Measurements from ENCODE around the gene ANKFY1. TPM values are rescaled to one million over a fixed set of nuclear protein-coding genes. Genes with fewer than 3 reads are reported as not detected.

The ANKFY1 gene
- total RNA-seq, 1 donor = 19.6 TPM

DNA sequence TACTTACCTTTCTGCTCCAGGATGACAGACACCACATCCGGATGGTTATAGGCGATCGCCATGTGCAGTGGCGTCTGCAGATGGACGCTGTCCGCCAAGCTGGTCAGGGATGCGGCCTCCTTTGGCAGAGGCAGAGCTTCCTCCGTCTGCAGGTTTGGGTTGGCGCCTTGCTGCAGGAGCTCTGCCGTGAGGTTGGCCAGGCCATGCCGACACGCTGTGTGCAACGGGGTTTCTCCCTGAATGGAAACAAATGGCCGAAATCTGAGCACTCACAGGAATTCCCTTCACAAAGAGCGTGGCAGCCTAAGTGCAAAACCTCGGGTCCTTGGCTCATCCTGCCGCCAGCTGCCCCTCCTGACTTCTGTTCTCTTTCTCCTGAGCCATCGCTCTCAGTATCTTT is 79.0 kb downstream of the ANKFY1 start:
- Histone ChIP-seq H3K4me3 (ENCODE audit: low read length) (no peak overlapping the region), H3K27me3 (ENCODE audit: insufficient read depth, low read length) (no peaks in the 10 kb centered on the region), H3K4me1 (ENCODE audit: insufficient read depth, low read length) (peaks cover 9% of the 10 kb centered on the region), H3K9me3 (ENCODE audit: low read depth, low read length) (no peaks in the 10 kb centered on the region)

DNA sequence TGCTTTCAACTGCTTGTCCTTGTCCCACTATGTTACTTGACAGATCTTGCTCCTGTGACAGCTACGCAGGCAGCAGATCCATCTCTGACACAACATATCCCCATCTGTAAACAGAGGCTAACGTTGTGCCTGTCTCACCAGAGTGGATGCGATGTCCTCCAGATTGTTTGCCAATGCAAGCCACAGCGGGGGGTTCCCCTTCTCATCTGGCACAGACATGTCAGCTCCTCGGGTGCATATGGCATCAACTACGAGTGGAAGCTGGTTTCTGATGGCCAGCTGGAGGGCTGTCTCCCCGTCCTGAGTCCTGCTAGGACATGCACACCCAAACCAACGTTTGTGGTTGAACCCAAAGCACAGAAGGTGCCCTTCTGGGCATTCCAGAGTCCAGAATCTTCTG is 81.7 kb downstream of the ANKFY1 start:
- no peaks in the 10 kb centered on the region for H3K27me3 ChIP-seq (ENCODE audit: insufficient read depth, low read length)
- H3K4me1 ChIP-seq (ENCODE audit: insufficient read depth, low read length) = peaks cover 21% of the 10 kb centered on the region
- H3K9me3 ChIP-seq (ENCODE audit: low read depth, low read length) = no peaks in the 10 kb centered on the region
- H3K4me3 ChIP-seq (ENCODE audit: low read length) = no peak overlapping the region

DNA sequence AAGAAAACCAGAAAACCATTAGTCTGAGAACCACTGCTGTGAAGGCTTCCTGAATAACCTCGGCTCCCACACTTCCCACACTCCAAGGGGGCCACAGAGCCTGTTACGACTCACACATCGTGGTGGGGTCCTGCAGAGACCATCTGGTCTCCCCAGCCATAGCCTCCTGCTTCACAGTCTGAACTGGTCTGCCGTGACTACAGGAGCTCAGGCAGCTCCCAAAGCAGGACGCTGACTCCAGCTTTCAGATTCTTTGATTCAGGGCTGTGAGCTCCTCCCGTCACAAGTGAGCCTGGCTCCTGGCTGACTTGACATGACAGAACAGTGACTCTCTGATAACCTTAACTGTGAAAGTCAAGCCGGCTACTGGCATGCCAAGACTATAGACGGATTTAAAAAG is 83.0 kb downstream of the ANKFY1 start:
- Histone ChIP-seq H3K4me1 (ENCODE audit: insufficient read depth, low read length) (peaks cover 34% of the 10 kb centered on the region), H3K9me3 (ENCODE audit: low read depth, low read length) (no peaks in the 10 kb centered on the region), H3K4me3 (ENCODE audit: low read length) (no peak overlapping the region), H3K27me3 (ENCODE audit: insufficient read depth, low read length) (no peaks in the 10 kb centered on the region)

DNA sequence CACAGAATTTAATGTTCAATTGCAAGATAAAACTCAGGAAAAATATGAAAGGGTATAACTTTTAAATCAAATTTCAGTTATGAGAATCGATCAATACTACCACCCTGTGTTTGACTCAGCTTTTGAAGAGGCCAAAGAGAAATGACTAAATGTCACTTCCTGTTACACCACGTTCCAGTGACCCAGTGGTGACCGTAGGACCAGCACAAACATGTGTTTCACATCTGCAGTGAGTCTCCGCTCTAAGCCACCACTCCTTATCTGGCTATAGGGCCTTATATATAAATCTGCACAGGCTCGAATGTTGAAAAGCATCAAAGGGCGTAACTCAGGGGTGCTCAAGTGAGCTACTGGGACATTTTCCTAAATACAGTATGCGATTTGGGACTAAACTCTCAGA is 84.7 kb downstream of the ANKFY1 start:
- H3K27me3 ChIP-seq (ENCODE audit: insufficient read depth, low read length) = no peaks in the 10 kb centered on the region
- H3K9me3 ChIP-seq (ENCODE audit: low read depth, low read length) = no peaks in the 10 kb centered on the region
- no peak overlapping the region for H3K4me3 ChIP-seq (ENCODE audit: low read length)
- H3K4me1 ChIP-seq (ENCODE audit: insufficient read depth, low read length) = peaks cover 48% of the 10 kb centered on the region

DNA sequence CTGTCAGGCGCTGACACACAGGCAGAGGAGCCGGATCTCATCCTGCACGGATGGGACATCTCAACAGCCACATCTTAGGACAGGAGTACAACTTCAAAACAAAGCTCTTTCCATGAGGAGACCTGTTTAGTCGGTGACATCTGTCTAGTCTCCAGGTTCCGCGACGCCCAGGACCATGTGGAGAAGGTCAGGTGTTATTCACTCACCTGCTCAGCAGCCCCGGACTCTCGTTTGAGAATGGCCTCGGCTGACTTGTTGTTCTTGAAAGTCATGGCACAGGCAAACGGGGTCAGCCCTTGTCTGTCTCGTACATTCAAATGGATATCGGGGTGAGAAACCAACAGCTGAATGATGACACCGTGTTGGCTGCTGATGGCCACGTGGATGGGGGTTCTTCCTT is 85.1 kb downstream of the ANKFY1 start:
- Histone ChIP-seq H3K9me3 (ENCODE audit: low read depth, low read length) (no peaks in the 10 kb centered on the region), H3K4me1 (ENCODE audit: insufficient read depth, low read length) (peaks cover 52% of the 10 kb centered on the region), H3K27me3 (ENCODE audit: insufficient read depth, low read length) (no peaks in the 10 kb centered on the region), H3K4me3 (ENCODE audit: low read length) (no peak overlapping the region)

DNA sequence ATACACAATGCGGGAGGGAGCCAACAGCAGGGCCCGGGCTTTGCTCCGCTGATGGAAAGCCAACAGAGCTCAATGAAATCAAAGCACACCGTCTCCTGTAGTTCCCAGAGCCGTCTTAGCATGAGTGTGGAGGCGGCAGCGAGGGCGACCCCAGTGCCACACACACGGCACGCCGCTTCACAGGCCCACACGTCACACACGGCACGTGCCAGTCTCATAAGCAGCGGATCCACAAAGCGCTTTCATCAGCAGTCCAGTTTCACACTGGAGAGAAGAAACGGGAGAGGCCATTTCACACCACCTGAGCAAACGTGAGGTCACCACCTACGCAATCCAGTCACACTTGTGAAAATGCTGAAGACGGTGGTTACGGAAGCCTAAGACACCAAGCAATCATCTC is 86.0 kb downstream of the ANKFY1 start:
- no peaks in the 10 kb centered on the region for H3K27me3 ChIP-seq (ENCODE audit: insufficient read depth, low read length)
- peaks cover 55% of the 10 kb centered on the region for H3K4me1 ChIP-seq (ENCODE audit: insufficient read depth, low read length)
- no peaks in the 10 kb centered on the region for H3K9me3 ChIP-seq (ENCODE audit: low read depth, low read length)
- H3K4me3 ChIP-seq (ENCODE audit: low read length) = no peak overlapping the region

DNA sequence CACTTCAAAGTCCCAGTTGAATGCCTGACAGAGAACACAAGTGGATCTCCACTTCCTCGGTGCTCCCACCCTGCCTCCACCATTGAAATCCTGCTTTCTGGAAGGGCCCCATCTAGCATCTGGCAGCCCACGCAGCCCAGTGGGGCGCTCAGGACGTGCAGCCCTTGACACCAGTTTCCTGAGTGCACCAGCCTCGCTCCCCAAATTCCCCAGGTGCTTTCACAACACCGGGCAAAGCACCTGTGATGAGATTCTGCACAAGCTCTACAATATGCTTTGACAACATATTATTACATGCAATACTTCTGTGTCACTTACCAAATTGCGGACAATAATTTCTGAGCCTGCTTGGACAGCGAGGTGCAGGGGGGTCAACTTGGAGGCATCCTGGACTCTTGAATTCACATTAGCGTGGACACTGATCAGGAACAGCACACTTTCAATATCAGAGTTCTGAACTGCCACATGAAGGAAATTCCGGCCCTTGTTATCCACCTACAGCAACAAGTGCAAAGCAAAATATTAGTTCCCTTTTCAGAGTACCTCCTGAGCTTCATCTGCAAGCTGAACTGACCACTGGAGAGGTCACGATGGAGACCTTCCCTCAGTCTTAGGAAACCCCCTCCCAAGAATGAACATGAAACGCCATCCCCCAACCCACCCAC is 86.8 kb downstream of the ANKFY1 start:
- Histone ChIP-seq H3K4me1 (ENCODE audit: insufficient read depth, low read length) (peaks cover 55% of the 10 kb centered on the region), H3K9me3 (ENCODE audit: low read depth, low read length) (no peaks in the 10 kb centered on the region), H3K4me3 (ENCODE audit: low read length) (no peak overlapping the region), H3K27me3 (ENCODE audit: insufficient read depth, low read length) (no peaks in the 10 kb centered on the region)

DNA sequence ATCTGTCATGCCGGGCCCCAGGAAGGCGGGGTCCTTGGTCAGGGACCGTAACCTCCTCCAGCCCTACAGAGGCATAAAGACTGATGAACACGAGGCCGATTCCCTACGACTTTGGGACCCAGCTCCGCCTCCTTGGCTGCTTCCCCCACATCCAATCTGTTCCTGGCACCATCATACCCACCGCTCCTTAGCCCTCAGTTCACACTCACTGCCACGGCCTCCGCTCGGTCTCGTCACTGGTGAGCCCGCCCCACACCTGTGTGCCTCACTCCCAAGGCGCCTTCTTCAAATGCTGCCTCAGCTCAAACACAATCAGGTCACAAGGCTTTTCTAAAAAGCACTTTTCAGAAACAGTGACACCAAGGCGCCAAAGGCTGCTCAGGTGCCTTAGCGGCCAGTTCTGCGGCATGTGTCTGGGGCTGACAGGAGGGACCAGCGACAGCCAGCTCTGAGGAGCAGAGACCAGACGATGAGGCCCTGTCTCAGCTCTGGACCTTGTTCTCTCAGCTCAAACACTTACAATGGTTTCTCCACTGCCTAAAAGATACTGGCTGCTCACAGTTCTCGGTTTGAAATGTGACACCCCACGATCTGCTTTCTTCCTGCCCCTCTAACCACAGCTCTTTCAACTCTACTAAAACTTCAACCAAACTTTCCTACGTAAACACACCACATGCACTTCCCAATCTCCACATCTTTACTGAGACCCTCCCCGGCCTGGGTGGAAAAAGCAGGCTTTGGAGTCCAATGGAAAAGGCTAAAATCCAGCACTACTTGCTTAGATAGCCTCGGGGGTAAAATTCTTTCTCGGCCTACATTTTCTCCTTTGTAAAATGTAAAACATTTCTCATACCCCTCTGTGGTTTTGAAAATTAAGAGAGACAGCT is 87.6 kb downstream of the ANKFY1 start:
- no peaks in the 10 kb centered on the region for H3K9me3 ChIP-seq (ENCODE audit: low read depth, low read length)
- H3K27me3 ChIP-seq (ENCODE audit: insufficient read depth, low read length) = no peaks in the 10 kb centered on the region
- peaks cover 55% of the 10 kb centered on the region for H3K4me1 ChIP-seq (ENCODE audit: insufficient read depth, low read length)
- H3K4me3 ChIP-seq (ENCODE audit: low read length) = no peak overlapping the region

DNA sequence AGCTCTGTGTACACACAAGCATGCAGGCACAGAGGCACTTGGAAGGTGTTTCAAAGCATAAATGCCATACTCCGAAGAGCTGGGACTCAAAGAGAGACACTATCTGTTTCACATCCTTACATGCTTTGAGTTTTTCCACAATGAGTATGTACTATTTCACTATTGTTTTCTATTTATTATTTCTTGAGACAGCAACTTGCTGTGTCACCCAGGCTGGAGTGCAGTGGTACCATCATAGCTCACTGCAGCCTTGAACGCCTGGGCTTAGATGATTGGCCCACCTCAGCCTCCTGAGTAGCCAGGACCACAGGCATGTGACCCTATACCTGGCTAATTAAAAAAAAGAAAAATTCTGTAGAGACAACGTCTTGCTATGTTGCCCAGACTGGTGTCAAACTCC is 89.2 kb downstream of the ANKFY1 start:
- Histone ChIP-seq H3K27me3 (ENCODE audit: insufficient read depth, low read length) (no peaks in the 10 kb centered on the region), H3K4me3 (ENCODE audit: low read length) (no peak overlapping the region), H3K9me3 (ENCODE audit: low read depth, low read length) (no peaks in the 10 kb centered on the region), H3K4me1 (ENCODE audit: insufficient read depth, low read length) (peaks cover 55% of the 10 kb centered on the region)

DNA sequence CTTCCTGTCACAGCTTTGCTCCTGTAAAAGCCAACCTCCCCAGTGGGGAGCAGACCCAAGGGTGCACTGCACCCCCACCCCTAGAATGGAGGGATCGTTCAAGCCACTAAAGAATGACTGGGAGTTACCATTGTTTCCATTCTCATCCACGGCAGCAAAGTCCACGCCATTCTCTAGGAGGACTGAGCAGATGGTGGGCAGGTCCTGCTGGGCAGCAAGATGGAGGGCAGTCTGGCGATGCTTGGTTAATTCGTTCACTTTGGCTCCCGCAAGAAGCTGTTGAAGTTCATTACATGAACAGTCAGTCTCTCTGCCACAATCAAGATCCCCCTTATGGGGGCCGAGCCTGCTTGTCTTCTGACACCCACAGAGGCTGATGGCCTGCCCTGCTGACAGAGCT is 90.0 kb downstream of the ANKFY1 start:
- Histone ChIP-seq H3K9me3 (ENCODE audit: low read depth, low read length) (no peaks in the 10 kb centered on the region), H3K4me1 (ENCODE audit: insufficient read depth, low read length) (peaks cover 51% of the 10 kb centered on the region), H3K27me3 (ENCODE audit: insufficient read depth, low read length) (no peaks in the 10 kb centered on the region), H3K4me3 (ENCODE audit: low read length) (no peak overlapping the region)

DNA sequence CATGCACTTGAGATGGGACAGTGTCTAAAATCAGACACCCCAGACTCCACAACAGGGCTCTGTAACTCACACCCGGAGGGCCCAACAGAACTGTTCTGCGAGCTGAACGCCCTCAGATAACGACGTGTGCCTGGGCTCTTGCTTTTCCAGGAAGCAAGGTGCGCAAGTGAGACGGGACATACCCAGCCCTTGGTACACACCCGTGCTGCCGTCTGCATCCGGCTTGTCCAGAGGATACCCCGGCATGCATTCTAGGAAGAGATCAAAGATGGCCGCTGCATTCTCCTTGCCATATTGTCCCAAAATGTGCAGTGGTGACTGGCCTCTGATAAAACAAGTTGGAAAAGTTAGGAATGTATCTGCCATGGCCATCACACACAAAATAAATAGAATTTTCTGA is 91.4 kb downstream of the ANKFY1 start:
- Histone ChIP-seq H3K27me3 (ENCODE audit: insufficient read depth, low read length) (no peaks in the 10 kb centered on the region), H3K4me3 (ENCODE audit: low read length) (no peak overlapping the region), H3K4me1 (ENCODE audit: insufficient read depth, low read length) (peaks cover 40% of the 10 kb centered on the region), H3K9me3 (ENCODE audit: low read depth, low read length) (no peaks in the 10 kb centered on the region)

DNA sequence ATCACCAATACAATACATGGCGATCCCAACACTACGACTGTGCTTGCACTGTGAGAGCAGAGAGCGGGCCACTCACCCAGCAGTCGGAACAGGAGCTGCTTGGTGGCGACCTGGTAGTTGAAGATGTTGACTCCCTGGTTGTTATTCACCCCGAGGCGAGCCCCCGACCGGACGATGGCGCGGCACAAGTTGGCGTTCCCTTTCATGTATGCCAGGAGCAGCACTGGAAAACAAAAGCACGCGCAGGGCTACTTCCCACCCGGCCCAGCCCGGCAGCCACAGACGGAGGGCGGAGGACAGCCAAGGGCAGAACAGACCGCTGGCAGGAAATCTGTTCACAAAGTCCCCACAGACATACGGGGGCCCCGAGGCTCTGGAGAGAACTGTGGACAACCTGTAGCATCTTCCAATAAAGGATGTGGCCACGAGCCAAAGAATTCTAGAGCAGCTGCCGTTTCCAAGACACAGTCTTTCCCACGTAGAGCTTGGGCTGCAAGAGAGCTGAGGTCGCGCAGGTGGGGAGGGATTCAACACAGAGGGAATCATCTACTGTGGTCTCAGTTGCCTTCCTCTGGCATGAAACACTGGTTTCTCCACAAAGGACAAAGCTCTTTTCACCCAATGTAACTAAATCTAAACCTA is 93.0 kb downstream of the ANKFY1 start:
- Histone ChIP-seq H3K9me3 (ENCODE audit: low read depth, low read length) (no peaks in the 10 kb centered on the region), H3K4me1 (ENCODE audit: insufficient read depth, low read length) (peaks cover 24% of the 10 kb centered on the region), H3K27me3 (ENCODE audit: insufficient read depth, low read length) (no peaks in the 10 kb centered on the region), H3K4me3 (ENCODE audit: low read length) (no peak overlapping the region)

DNA sequence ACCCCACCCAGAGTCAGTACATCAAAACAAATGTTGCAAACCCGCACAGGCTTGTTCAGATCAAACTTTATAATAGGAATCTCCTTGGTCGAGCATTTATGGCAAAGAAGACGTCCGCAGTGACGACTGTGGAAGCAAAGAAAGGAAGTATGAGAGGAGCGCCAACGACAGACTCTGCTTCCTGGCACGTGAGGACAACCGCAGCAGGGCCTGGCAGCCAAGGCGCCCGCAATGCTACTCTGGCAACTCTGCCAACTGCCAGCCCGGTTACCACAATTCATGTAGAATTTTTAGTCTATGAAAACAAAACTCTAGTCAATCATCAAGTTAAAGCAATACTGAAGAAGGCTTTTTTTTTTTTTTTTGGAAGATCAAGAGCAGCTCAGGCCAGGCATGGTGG is 96.0 kb downstream of the ANKFY1 start:
- no peak overlapping the region for H3K4me3 ChIP-seq (ENCODE audit: low read length)
- no peaks in the 10 kb centered on the region for H3K9me3 ChIP-seq (ENCODE audit: low read depth, low read length)
- peaks cover 23% of the 10 kb centered on the region for H3K4me1 ChIP-seq (ENCODE audit: insufficient read depth, low read length)
- H3K27me3 ChIP-seq (ENCODE audit: insufficient read depth, low read length) = no peaks in the 10 kb centered on the region

DNA sequence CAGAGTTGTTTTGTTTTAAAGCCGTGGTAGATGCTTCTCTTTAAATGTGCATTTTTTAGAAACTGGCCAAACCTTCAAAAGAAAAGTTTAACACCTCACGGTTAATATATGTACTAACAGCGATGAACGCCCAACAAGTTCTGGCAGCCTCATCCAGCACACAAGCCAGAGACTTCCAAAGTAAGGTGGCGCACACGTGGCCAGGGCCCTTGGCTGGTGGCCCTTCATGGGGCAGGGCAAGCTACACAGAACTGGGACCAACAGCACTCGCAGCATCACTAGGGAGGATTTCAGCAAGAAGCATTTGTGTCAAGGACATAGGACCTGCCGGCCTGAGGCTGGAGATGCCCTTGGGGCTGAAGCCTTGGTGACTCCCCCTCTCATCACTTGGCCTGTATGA is 97.4 kb downstream of the ANKFY1 start:
- H3K4me1 ChIP-seq (ENCODE audit: insufficient read depth, low read length) = peaks cover 37% of the 10 kb centered on the region
- H3K4me3 ChIP-seq (ENCODE audit: low read length) = no peak overlapping the region
- no peaks in the 10 kb centered on the region for H3K9me3 ChIP-seq (ENCODE audit: low read depth, low read length)
- H3K27me3 ChIP-seq (ENCODE audit: insufficient read depth, low read length) = no peaks in the 10 kb centered on the region

DNA sequence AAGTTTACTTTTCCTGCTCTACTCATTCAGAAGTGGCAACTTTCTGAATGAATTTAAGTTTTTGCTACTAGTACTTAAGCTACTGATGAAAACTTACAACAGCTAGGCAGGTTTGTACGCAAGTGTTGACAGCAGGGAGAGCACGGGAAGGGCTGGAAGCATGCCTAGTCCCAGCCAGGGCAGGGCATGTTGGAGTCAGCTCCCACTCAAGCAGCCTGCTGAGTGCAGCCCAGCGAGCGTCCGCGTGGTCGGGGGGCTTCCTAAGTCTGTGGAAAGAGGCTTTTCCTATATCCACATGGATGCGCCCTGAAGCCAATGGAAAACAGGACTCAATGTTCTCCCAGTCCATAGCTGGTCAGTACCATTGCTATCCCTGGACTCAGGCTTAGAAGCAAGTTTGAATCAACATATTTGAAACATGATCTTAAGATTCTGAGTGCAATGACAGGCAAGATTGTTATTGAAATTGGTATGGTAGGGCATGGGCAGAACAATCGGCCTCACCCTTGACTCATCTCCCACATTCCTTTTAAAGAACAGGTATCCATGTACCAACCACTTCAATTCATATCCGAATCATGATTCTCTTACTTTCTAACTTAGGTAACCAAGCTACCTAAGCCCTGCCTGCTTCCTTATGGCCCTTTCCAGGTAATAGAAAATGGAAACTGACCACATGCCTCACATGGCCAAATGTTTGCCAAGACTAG is 98.3 kb downstream of the ANKFY1 start:
- H3K4me1 ChIP-seq (ENCODE audit: insufficient read depth, low read length) = peaks cover 44% of the 10 kb centered on the region
- no peak overlapping the region for H3K4me3 ChIP-seq (ENCODE audit: low read length)
- H3K27me3 ChIP-seq (ENCODE audit: insufficient read depth, low read length) = no peaks in the 10 kb centered on the region
- H3K9me3 ChIP-seq (ENCODE audit: low read depth, low read length) = no peaks in the 10 kb centered on the region

Data from mononuclear cell (primary cell).